Amniotic epithelial cell (primary cell): ENCODE measurements around the gene OR51A7.

ENCODE experiments used
- DNase-seq: peaks from one replicate; pipeline ENCODE4 v3.0.0-alpha.2; 2010; ENCODE audit warnings: low read depth

OR51A7 gene

DNA sequence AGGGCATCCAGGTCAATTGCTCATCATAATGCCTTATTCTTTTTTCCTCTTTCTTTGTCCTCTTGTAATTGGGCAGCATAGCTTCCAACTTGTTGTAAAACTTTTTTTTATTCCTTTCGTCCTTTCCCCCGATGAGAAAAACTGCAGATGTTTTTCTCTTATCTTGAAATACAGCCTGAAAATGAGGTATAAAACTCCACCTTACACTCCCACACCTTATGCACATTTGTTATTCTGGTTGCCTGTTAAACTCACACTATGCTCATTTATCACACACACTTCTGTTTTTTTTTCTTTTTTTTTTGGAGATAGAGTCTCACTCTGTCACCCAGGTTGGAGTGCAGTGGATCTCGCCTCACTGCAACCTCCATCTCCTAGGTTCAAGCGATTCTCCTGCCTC lies 53.8 kb downstream of the OR51A7 start:
- no peak for DNase-seq
